ENCODE results near the gene STK32C.
"Not testable (repeated sequence)": the region's sequence is repeated elsewhere in the genome, so short reads cannot be mapped to it uniquely, and the experiment has no call there.

The STK32C gene

DNA sequence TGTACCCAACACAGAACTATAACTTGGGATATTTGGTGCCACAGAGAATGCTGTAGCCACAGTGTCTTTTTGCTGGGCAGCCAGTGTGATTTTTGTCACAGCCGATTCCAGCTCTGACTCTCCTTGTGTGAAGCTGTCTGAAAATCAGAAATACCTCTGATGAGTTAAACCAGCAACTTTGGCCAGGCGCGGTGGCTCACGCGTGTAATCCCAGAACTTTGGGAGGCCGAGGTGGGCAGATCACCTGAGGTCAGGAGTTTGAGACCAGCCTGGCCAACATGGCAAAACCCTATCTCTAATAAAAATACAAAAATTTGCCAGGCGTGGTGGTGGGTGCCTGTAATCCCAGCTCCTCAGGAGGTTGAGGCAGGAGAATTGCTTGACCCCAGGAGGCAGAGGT lies 30.1 kb upstream of the STK32C start:
- DNase-seq (ENCODE audit: low spot score): not testable (repeated sequence)

DNA sequence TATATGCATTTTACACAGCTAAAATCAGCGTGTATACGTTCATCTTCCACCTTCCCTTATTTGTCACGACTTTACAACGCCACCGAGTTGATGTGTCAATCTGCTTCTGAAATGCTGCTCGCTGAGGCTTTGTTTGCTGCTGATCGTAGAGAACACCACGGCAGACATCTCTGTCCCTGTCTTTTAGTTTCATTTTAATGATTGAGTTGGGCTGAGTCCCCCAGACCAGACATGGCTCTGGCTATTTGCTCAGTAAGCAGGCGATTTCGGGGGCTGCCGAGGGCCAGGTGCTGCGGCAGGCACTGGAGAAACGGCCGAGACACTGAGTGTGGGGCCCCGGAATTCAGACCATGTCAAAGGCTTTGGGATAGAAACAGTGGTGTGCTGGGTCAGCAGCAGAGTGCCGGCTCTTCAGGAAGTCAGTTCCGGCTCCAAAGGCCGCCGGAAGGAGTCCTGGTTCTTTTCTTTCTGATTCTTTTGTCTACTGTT lies 29.2 kb upstream of the STK32C start:
- no peak for DNase-seq (ENCODE audit: low spot score)

- no peak for DNase-seq (ENCODE audit: low spot score)
Observed at GRCh38 chr10:132336064-132336746, 28.5 kb upstream of the STK32C start.

- DNase-seq (ENCODE audit: low spot score): no peak
Observed at GRCh38 chr10:132335189-132336063, 27.7 kb upstream of the STK32C start.

DNA sequence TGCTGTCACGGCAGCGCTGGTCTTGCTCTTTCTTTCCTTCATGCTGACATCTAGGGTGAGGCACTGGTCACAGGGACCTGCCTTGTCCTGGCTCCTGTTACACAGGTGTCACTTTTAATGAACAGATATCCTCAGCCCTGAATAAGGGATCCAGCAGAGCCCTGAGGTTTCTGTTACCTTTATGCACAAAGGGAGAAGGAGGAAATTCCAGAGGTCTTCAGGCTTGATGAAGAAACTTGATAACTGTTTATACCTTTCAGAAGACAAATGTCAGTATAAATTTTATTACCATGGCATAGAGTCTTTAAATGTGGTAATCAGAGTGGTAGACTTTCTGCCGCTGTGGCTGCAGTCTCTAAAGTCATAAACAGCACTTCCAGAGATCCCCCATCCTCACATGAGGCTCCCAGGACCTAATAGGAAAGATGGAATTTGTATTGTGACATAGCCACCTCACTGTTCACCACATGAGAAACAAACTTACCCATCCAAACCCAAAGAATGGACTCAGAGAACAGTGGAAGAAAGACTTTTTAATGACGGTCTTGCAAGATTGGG lies 27.0 kb upstream of the STK32C start:
- DNase-seq (ENCODE audit: low spot score): no peak

DNA sequence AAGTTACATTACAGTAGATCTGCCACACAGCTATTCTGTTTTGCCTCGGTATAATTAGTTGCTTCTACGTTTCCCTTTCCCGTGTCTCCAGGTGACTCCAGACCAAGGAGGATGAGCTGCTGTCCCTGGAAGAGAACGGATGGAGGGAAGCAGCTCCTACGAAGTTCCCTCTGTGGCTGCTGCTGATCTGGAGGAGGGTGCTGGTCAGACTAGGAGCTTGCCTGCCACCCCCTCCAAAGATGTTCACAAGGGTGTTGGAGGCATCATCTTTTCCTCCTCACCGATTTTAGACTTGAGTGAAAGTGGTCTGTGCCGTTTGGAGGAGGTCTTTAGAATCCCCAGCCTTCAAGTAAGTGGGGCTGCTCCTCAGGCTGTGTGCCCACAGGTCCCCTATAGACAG lies 25.6 kb upstream of the STK32C start:
- DNase-seq (ENCODE audit: low spot score): no peak

DNA sequence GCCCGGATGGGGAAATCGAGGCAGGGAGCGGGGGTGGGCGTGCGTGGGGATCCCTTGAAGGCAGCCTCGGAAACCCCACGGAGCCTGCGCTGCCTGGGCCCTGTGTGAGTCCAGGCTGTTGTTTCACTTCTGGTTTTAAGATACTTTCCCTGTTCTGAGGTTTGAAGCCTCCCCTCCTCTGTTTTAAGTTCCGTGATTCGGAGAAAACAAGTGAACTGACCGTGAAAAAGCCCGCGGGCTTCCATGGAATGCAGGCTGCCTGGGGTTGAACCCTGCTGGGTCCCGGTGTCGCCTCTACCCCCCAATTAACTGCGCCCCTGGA lies 24.6 kb upstream of the STK32C start:
- peak; percentile 17 for DNase-seq (ENCODE audit: low spot score)

DNA sequence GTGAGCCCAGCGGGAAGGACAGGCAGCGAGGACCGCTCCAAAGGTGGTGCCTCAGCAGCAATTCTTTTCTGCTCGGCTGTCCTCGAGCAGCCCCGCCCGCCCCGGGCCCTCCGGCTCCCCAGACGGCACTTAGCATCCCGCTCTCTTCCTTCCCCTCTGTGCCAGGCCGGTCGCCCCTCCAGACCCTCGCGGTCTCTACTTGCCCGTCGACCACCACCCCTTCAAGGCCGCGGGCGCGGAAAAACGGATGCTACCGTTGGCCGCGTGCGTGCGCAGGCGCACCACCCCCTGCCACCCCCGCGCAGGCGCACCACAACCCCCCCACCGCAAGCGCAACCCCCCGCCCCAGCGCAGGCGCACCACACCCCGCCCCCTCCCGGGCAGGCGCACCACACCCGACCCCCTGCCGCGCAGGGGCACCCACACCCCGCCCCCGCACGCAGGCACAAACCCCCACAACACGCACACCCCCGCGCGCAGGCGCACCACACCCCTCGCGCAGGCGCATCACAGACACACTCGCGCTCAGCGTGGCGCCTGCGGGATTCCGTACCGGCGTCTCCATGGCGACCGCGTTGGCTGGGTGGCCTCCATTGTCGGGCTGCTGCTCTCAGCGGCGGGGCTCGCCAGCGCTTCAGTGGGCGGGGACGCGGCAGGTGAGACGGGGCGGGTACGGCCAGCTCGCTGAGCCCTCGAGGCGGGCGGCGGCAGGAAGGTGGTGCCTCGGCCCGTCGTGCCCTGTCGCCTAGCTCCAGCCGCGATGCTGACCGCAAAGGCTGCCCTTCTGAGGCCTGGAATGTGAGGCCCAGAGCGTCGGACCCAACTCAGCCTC lies 24.1 kb upstream of the STK32C start, which contains the start of gene LRRC27:
TSS of gene LRRC27 (plus strand) at position 593 of the 832 bp plus-strand sequence. CDS start 1,332 bp downstream, outside the sequence.
- DNase-seq (ENCODE audit: low spot score): peak; percentile 98

DNA sequence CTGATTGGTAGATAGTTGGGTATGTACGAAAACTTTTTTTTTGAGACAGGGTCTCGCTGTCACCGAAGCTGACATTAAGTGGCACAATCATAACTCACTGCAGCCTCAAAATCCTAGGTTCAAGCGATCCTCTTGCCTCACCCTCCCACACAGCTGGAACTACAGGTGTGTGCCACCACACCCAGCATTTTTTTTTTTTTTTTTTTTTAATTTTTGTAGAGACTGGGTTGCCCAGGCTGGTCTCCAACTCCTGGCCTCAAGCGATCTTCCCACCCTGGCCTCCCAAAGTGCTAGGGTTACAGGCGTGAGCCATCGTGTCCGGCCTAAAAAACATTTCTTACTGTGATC lies 22.7 kb upstream of the STK32C start:
- no peak for DNase-seq (ENCODE audit: low spot score)

- peak; percentile 69 for DNase-seq (ENCODE audit: low spot score)
Observed at GRCh38 chr10:132329565-132330485, 22.1 kb upstream of the STK32C start.

DNA sequence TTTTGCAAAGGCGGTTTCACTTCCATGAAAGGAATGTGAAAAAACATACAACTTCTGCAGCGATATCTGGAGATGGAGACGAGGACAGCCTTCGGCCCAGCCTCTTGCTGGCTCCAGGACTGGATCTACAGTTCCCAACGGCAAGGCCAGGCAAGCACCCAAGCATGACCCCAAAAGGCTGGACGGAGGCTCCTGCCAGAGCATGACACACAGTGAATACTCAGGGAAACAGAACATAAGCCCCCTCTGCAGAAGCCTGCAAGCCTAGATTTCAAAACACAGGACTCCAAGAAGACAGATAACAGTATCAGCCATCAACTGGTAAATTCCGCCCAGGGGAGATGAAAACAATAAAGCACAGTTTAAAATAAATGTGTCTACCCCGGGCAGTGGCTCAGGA lies 21.0 kb upstream of the STK32C start:
- no peak for DNase-seq (ENCODE audit: low spot score)

- DNase-seq (ENCODE audit: low spot score): no peak
Observed at GRCh38 chr10:132328106-132328505, 20.4 kb upstream of the STK32C start.

DNA sequence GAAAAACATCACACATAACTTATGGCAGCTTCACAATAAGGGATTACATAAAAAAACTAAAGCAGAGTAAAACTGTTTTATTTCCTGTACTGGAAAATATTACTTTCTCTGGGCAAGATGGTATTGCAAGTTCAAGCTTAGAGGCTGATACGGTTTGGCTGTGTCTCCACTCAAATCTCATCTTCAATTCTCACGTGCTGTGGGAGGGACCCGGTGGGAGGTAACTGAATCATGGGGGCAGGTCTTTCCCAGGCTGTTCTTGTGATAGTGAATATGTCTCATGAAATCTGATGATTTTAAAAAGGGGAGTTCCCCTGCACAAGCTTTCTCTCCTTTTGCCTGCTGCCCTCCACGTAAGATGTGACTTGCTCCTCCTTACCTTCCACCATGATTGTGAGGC lies 19.2 kb upstream of the STK32C start:
- no peak for DNase-seq (ENCODE audit: low spot score)

- DNase-seq (ENCODE audit: low spot score): no peak
Observed at GRCh38 chr10:132326344-132326889, 18.7 kb upstream of the STK32C start.

DNA sequence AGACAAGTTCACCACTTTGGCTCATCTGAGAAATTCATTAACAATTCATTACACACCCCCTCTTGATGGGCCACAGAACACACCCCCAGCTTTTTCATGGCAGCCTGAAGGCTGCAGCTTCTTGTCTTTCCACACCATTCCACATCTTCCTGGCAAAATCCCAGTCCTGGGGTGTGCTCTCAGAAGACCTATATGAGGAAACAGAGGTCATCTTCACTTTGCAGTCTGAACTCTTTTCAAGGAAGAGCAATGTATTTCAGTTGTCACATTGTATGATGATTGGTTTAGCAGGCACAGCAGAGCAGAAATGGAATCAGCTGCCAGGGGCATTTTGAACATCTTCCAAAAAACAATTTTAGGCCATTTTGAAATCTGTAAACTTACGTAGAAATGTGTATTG lies 16.4 kb upstream of the STK32C start:
- DNase-seq (ENCODE audit: low spot score): no peak

DNA sequence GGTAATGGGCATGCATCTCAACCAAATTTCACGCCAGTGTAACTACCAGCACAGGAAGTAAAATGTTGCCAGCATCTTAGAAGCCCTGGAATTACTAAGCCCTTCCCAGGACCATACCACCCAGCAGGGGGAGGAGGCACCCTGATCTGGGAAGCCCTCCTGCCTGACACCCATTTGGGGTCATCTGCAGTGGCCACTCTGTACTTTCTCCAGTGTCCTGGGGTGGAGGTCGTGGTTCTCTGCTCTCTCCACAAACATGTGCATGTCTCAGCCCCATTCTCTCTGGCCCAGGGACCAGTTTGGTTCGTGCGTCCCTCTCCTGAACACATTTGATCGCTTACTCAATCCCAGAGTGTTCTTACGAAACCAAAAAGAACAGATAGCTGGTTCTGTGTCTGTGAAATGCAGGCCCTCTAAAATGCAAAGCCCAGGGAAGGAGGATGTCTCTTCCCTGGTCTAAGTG lies 14.9 kb upstream of the STK32C start:
- no peak for DNase-seq (ENCODE audit: low spot score)

DNA sequence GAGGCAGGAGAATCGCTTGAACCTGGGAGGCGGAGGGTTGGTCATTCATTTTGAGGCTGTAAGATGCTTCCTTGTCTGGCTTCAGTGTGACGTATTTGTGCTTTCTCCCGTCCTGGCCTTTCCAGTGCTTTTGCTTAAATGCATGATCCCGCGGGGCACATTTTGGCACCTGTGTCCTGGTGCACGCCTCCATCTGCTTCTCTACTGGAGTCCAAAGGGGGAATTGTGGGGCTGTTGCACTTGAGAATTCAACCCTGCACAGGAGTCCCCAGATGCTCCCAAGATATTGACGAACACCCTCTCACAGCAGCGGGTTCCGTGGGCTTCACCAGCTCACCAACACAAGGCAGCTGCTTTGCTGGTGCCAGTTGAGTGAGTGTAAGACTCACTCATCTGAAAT lies 14.0 kb upstream of the STK32C start:
- DNase-seq (ENCODE audit: low spot score): no peak

- no peak for DNase-seq (ENCODE audit: low spot score)
Observed at GRCh38 chr10:132320654-132321469, 13.1 kb upstream of the STK32C start.

- DNase-seq (ENCODE audit: low spot score): peak; percentile 84
Observed at GRCh38 chr10:132319853-132320653, 12.3 kb upstream of the STK32C start.

All from activated CD4-positive, alpha-beta T cell treated with anti-CD3 and anti-CD28 coated beads, Interleukin-2, Interleukin-4, amounts not matched to agents 100 ng/mL and 50 ng/mL, durations not matched to agents 16 hours and 8 hours (primary cell).